ENCODE measurements around the gene DNMBP.

Gene DNMBP

DNA sequence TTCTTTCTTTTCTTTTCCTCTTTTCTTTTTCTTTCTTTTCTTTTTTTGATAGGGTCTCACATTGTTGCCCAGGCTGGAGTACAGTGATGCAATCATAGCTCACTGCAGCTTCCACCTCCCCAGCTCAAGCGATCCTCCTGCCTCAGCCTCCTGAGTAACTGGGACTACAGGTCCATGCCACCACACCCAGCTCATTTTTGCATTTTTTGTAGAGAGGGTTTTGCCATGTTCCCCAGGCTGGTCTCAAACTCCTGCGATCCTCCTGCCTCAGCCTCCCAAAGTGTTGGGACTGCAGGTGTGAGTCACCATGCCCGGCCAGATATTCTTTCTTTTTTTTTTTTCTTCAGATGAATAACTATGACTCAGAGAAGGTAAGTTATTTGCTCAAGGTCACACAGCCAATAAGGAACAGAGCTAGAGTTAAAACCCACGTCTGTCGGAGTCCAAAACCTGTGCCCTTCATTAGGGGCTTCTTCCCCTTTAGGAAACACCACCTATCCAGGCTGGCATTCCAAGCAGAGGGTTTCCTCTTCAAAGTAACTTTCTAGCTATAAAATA is 28.1 kb upstream of the DNMBP start:
- Histone ChIP-seq H3K4me3 (replicated peaks; ENCODE audit: insufficient read depth, low read length) (no peak overlapping the region), H3K27ac (replicated peaks) (no peak overlapping the region), H3K27me3 (ENCODE audit: insufficient read depth, poor library complexity, severe bottlenecking) (peaks cover 3% of the 10 kb centered on the region)
- no peak for TF ChIP-seq POLR2AphosphoS5 (IDR thresholded peaks at IDR 0.05; ENCODE audit: low read depth)
- DNase-seq (ENCODE audit: low read depth in 1 of 2, low spot score in 1 of 2): no peak

DNA sequence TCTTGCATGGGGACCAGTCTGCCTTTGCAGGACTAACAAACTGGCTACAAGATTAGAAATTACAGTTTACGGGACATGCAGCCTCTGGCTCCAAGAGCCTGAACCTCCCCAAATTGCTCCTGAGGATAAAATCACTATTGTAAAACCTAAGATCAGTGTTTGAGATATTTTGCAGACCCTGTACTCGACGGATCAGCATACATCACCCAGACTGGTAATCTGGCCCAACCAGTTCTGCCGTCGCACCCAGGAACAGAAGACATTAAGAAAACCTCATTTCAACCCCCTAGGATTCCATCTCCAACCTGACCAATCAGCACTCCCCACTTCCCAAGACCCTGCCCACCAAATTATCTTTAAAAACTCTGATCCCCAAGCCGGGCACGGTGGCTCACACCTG is 27.1 kb upstream of the DNMBP start:
- Histone ChIP-seq H3K27ac (replicated peaks) (no peak overlapping the region), H3K4me3 (replicated peaks; ENCODE audit: insufficient read depth, low read length) (no peak overlapping the region), H3K27me3 (ENCODE audit: insufficient read depth, poor library complexity, severe bottlenecking) (peaks cover 3% of the 10 kb centered on the region)
- no peak for DNase-seq (ENCODE audit: low read depth in 1 of 2, low spot score in 1 of 2)
- TF ChIP-seq, protein P1, sequence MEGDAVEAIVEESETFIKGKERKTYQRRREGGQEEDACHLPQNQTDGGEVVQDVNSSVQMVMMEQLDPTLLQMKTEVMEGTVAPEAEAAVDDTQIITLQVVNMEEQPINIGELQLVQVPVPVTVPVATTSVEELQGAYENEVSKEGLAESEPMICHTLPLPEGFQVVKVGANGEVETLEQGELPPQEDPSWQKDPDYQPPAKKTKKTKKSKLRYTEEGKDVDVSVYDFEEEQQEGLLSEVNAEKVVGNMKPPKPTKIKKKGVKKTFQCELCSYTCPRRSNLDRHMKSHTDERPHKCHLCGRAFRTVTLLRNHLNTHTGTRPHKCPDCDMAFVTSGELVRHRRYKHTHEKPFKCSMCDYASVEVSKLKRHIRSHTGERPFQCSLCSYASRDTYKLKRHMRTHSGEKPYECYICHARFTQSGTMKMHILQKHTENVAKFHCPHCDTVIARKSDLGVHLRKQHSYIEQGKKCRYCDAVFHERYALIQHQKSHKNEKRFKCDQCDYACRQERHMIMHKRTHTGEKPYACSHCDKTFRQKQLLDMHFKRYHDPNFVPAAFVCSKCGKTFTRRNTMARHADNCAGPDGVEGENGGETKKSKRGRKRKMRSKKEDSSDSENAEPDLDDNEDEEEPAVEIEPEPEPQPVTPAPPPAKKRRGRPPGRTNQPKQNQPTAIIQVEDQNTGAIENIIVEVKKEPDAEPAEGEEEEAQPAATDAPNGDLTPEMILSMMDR (IDR thresholded peaks at IDR 0.05; ENCODE audit: insufficient read depth, low read length): no peak
- TF ChIP-seq SPI1 (IDR thresholded peaks at IDR 0.05; ENCODE audit: borderline replicate concordance, low read depth) (no peak), GABPA (IDR thresholded peaks at IDR 0.05; ENCODE audit: low read depth) (no peak), POLR2AphosphoS5 (IDR thresholded peaks at IDR 0.05; ENCODE audit: low read depth) (no peak)
- TF ChIP-seq, protein P2, sequence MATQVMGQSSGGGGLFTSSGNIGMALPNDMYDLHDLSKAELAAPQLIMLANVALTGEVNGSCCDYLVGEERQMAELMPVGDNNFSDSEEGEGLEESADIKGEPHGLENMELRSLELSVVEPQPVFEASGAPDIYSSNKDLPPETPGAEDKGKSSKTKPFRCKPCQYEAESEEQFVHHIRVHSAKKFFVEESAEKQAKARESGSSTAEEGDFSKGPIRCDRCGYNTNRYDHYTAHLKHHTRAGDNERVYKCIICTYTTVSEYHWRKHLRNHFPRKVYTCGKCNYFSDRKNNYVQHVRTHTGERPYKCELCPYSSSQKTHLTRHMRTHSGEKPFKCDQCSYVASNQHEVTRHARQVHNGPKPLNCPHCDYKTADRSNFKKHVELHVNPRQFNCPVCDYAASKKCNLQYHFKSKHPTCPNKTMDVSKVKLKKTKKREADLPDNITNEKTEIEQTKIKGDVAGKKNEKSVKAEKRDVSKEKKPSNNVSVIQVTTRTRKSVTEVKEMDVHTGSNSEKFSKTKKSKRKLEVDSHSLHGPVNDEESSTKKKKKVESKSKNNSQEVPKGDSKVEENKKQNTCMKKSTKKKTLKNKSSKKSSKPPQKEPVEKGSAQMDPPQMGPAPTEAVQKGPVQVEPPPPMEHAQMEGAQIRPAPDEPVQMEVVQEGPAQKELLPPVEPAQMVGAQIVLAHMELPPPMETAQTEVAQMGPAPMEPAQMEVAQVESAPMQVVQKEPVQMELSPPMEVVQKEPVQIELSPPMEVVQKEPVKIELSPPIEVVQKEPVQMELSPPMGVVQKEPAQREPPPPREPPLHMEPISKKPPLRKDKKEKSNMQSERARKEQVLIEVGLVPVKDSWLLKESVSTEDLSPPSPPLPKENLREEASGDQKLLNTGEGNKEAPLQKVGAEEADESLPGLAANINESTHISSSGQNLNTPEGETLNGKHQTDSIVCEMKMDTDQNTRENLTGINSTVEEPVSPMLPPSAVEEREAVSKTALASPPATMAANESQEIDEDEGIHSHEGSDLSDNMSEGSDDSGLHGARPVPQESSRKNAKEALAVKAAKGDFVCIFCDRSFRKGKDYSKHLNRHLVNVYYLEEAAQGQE (IDR thresholded peaks at IDR 0.05; ENCODE audit: insufficient replicate concordance, low read depth): no peak

DNA sequence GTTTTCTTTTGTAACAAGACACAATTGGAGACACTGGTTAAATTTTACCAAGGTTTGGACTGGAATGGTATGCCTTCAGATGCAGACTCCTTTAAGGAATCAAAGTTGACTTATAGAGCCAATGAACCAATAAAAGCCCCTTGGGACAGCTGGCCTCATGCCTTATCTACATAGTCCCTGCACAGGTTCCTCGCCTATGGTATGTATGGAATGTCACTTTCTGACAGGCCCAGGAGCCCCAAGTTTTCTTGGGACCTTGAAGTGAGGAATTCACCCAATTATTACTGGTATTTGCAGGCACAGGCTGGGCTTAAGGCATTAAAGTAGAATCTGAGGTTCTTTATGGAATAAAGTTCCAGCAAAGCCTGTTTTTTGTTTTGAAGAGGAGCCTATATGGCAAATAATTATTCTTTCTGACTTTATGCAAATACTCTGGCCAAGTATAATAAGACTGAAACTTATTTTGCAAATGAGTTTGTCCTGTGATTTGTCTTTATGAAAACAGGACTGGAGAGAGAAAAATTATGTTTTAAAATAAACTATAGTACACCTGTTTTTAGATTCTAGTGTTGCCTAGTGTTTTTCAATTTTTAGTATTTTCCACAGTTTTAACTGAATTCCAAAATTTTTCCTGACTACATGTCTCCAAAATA is 24.1 kb upstream of the DNMBP start:
- H3K27me3 ChIP-seq (ENCODE audit: insufficient read depth, poor library complexity, severe bottlenecking): no peaks in the 10 kb centered on the region
- no peak overlapping the region for H3K27ac ChIP-seq (replicated peaks)
- no peak for DNase-seq (ENCODE audit: low read depth in 1 of 2, low spot score in 1 of 2)
- TF ChIP-seq GABPA (IDR thresholded peaks at IDR 0.05; ENCODE audit: low read depth) (no peak), SPI1 (IDR thresholded peaks at IDR 0.05; ENCODE audit: borderline replicate concordance, low read depth) (no peak), POLR2AphosphoS5 (IDR thresholded peaks at IDR 0.05; ENCODE audit: low read depth) (no peak)
- TF ChIP-seq, protein P2 (IDR thresholded peaks at IDR 0.05; ENCODE audit: insufficient replicate concordance, low read depth): no peak
- TF ChIP-seq, protein P1 (IDR thresholded peaks at IDR 0.05; ENCODE audit: insufficient read depth, low read length): no peak
- no peak overlapping the region for H3K4me3 ChIP-seq (replicated peaks; ENCODE audit: insufficient read depth, low read length)

DNA sequence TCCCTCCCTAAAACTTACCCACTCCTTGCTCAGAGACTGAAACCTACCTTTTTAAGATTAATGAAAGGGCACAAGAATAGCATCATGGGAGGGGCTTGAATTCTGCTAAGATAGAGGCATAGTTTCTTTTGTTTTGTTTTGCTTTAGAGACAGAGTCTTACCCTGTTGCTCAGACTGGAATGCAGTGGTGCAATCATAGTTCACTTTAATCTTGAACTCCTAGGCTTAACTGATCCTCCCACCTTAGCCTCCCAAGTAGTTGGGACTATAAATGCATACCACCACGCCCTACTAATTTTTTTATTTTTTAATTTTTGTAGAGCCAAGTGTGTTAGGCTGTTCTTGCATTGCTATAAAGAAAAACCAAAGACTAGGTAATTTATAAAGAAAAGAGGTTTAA is 17.7 kb upstream of the DNMBP start:
- Histone ChIP-seq H3K27ac (replicated peaks) (no peak overlapping the region), H3K27me3 (ENCODE audit: insufficient read depth, poor library complexity, severe bottlenecking) (no peaks in the 10 kb centered on the region), H3K4me3 (replicated peaks; ENCODE audit: insufficient read depth, low read length) (no peak overlapping the region)
- DNase-seq (ENCODE audit: low read depth in 1 of 2, low spot score in 1 of 2): no peak
- TF ChIP-seq, protein P2 (IDR thresholded peaks at IDR 0.05; ENCODE audit: insufficient replicate concordance, low read depth): no peak
- TF ChIP-seq, protein P1 (IDR thresholded peaks at IDR 0.05; ENCODE audit: insufficient read depth, low read length): no peak
- TF ChIP-seq GABPA (IDR thresholded peaks at IDR 0.05; ENCODE audit: low read depth): no peak
- no peak for TF ChIP-seq POLR2AphosphoS5 (IDR thresholded peaks at IDR 0.05; ENCODE audit: low read depth)
- TF ChIP-seq SPI1 (IDR thresholded peaks at IDR 0.05; ENCODE audit: borderline replicate concordance, low read depth): no peak

Measured in HL-60 (cell line).